ENCODE data around the gene ZNF48. TPM values are rescaled to one million over a fixed set of nuclear protein-coding genes. Genes with fewer than 3 reads are reported as not detected.

The ZNF48 gene
- total and polyA plus RNA-seq, 11 donors: 3.1 to 11.0 (median 5.9) TPM

DNA sequence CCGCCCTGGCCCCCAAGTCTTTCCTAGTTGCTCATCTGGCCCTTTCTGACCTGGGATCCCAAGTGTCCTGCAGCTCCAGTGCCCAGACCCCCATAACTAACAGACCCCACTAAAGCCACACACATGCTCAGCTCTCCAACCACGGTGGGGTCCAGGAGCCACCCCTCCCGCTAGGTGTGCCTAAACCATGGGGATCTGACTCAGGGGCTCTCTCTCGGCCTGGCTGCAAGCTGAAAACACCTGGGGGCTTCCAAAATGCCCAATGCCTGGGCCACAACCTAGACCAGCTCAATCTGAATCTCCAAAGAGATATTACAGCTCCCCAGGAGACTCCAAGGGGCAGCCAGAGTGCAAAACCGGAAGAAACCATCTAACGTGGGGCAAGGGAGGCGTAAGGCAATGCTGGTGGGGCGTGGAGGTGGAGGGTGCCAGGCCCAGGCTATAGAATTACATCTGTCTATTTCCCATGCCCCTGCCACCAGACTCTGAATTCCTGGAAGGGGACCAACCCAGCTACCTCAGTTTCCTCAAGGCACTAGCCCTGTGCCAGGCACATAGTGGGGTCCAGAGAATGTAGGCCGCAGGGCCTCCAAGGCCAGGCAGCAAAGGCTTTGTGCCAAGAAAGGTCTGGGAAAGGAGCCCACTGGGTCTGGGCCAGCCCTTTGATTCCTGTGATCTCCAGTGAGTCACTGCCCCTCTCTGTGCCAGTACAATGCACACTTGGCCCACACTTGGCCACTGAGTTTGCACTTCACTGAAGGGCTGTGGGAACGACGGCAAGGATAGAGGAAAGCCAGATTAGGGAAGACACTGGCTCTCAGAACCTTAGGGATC lies 43.4 kb upstream of the ZNF48 start:
- intact Hi-C loops (cut with DNase I): loop anchor here in 2 of 10 donors (10.0 kb wide), 2 partner anchors 63 to 257 kb away; partner anchors contain the start of genes TBX6 (in 1 of the 2) and YPEL3 (in 1 of the 2)
- H3K4me1 ChIP-seq: peaks cover 12 to 46% (median 37%) of the 10 kb centered on the region in 12 donors

DNA sequence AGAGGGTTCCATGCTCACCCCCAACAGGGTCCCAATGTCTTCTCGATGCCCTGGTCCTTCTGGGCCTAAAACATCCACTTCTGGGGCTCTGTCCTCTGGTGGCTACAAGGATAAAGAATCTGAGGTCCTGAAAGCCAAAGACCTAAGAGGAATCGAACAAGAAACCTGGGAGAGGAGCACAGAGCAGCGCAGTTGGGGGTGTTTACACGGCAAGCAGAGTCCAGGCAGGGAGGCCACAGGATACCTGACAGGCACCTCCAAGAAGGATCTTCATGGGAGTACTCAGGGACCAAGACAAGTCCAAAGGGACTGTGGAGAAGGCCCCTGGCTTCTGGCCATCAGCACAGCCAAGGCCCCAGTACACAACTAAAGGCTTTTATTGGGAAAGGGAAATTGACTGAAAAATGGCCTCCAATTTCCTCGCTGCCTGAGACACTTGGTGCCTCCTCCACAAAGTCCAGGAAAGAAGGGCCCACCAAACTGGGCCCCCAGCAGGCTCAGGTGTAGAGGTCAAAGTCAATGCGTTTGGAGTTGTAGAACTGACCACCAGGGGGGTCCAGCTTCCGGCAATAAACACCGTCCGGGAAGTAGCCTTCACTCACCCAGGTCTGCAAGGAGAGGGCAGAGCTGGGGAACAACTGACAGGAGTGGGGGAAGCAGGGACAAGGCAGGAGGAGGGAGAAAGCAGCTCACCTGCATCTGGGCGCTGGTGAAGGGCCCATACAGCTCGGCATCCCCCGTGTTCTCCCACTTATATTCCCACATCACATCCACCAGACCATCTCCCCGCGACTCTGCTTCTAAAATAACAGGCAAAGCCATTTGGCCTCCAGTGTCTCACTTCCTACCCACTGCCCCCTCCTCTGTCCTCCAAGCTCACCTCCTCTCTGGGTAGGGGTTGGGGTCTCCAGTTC lies 42.5 kb upstream of the ZNF48 start:
- intact Hi-C loops (cut with DNase I): loop anchor here in 2 of 10 donors (10.0 kb wide), 2 partner anchors 62 to 258 kb away; partner anchors contain the start of genes TBX6 (in 1 of the 2) and YPEL3 (in 1 of the 2)
- Histone ChIP-seq H3K9me3 (no peaks in the 10 kb centered on the region), H3K27ac (peak overlapping the region in 11 of 12 donors; percentile 13 to 92 (median 57)), H3K4me1 (peaks cover 12 to 47% (median 37%) of the 10 kb centered on the region in 12 donors), H3K36me3 (peaks cover 0 to 58% (median 47%) of the 10 kb centered on the region in 9 donors), H3K27me3 (no peaks in the 10 kb centered on the region), H3K4me3 (no peak overlapping the region)
- DNase-seq: peak in 1 of 5 donors; percentile 18
- TF ChIP-seq, protein P1, sequence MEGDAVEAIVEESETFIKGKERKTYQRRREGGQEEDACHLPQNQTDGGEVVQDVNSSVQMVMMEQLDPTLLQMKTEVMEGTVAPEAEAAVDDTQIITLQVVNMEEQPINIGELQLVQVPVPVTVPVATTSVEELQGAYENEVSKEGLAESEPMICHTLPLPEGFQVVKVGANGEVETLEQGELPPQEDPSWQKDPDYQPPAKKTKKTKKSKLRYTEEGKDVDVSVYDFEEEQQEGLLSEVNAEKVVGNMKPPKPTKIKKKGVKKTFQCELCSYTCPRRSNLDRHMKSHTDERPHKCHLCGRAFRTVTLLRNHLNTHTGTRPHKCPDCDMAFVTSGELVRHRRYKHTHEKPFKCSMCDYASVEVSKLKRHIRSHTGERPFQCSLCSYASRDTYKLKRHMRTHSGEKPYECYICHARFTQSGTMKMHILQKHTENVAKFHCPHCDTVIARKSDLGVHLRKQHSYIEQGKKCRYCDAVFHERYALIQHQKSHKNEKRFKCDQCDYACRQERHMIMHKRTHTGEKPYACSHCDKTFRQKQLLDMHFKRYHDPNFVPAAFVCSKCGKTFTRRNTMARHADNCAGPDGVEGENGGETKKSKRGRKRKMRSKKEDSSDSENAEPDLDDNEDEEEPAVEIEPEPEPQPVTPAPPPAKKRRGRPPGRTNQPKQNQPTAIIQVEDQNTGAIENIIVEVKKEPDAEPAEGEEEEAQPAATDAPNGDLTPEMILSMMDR (IDR thresholded peaks at IDR 0.05): peak in 1 of 12 donors; percentile 16
- no peak for TF ChIP-seq POLR2A (IDR thresholded peaks at IDR 0.05)
- 79 to 84% (median 81%) methylated on average over 14 of the region's 14 CpGs for WGBS, 4 donors
- no peak for ATAC-seq

More for the DNA sequence above, 43.4 kb upstream of the ZNF48 start:
- DNase-seq (peak; percentile 75 to 90 (median 82)), ATAC-seq (peak; percentile 46 to 70 (median 58))
- TF ChIP-seq POLR2A (IDR thresholded peaks at IDR 0.05): no peak
- TF ChIP-seq, protein P1 (IDR thresholded peaks at IDR 0.05): no peak
- H3K9me3 ChIP-seq: no peaks in the 10 kb centered on the region
- H3K27ac ChIP-seq: peak overlapping the region; percentile 13 to 92 (median 56)
- H3K27me3 ChIP-seq: no peaks in the 10 kb centered on the region
- 61 to 75% (median 64%) methylated on average over 9 to 11 of the region's 11 CpGs for whole genome bisulfite sequencing, 4 donors
- no peak overlapping the region for H3K4me3 ChIP-seq
- H3K36me3 ChIP-seq: peaks cover 0 to 48% (median 40%) of the 10 kb centered on the region in 9 donors

DNA sequence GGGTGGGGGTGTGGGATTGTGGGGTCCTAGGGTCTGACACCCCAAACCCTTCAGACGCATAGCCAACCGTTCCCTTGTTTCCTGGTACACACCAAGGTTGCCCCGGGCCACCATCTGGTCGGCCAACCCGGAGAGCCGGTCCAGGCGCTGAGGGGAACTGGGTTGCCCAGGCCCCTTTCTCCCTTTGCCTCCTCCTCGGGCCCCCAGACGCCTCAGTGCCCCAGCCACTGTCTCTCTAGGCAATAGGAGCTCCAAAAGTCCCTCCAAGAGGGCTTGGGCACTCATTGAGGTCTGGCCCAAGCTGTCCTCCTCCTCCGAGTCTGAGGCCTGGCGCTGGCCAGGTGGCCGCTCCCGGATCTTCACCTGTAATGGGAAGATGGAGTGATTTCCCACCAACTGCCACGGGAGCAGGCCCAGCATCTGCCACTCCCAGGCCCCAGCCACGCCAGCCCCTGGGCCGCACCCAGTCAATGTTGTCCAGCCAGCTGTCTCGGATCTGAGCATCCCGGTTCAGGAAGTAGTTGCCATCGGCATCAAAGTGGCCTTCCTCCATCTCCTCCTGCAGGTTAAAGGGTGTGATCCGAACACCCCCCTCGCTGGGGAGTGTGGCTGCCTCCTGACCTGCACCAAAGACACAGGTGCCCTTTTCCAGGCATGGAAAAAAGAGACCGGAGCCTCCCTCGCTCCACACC lies 41.6 kb upstream of the ZNF48 start:
- H3K36me3 ChIP-seq: peaks cover 0 to 66% (median 53%) of the 10 kb centered on the region in 9 donors
- peak overlapping the region in 6 of 12 donors; percentile 68 to 90 (median 81) for H3K4me3 ChIP-seq
- WGBS, 4 donors: 90 to 92% (median 90%) methylated on average over 21 to 23 of the region's 23 CpGs
- no peaks in the 10 kb centered on the region for H3K27me3 ChIP-seq
- H3K27ac ChIP-seq: peak overlapping the region in 5 of 12 donors; percentile 92 to 96 (median 94)
- intact Hi-C loops (cut with DNase I): loop anchor here in 4 of 10 donors (2.0 to 10.0 kb wide), 4 partner anchors 17 to 259 kb away; partner anchors contain the start of genes TBC1D10B (in 1 of the 4), TBX6 (in 1 of the 4) and YPEL3 (in 1 of the 4)
- no peaks in the 10 kb centered on the region for H3K9me3 ChIP-seq
- peaks cover 12 to 47% (median 37%) of the 10 kb centered on the region in 12 donors for H3K4me1 ChIP-seq
- no peak for TF ChIP-seq POLR2A (IDR thresholded peaks at IDR 0.05)
- TF ChIP-seq, protein P1 (IDR thresholded peaks at IDR 0.05): no peak
- ATAC-seq: no peak
- DNase-seq: peak in 1 of 5 donors; percentile 46

All from heart left ventricle (tissue), 16 donors.